ENCODE measurements around the gene WDR59.
A peak's percentile ranks its signal among the peaks of the same experiment; 100 is the strongest.
"Not testable (repeated sequence)": the region's sequence is repeated elsewhere in the genome, so short reads cannot be mapped to it uniquely, and the experiment has no call there.

Gene WDR59

DNA sequence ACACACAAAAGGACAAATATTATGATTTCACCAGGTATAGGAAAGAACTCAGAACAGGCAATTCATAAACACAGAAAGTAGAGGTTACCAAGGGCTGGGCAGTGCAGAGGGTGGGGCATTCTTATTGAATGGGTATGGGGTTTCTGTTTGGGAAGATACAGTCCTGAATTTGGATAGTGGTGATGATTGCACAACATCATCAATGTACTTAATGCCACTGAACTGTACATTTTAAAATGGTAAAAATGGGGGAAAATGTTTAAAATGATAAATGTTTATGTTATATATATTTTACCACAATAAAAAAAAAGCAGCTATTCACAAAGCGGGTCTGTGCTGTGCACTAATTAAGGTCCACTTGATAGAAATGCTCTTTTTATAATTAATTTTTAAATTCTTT, 137.7 kb downstream of the WDR59 start:
- DNase-seq, result no peak

- DNase-seq, result no peak
Observed at GRCh38 chr16:74846714-74847113, 138.2 kb downstream of the WDR59 start.

DNA sequence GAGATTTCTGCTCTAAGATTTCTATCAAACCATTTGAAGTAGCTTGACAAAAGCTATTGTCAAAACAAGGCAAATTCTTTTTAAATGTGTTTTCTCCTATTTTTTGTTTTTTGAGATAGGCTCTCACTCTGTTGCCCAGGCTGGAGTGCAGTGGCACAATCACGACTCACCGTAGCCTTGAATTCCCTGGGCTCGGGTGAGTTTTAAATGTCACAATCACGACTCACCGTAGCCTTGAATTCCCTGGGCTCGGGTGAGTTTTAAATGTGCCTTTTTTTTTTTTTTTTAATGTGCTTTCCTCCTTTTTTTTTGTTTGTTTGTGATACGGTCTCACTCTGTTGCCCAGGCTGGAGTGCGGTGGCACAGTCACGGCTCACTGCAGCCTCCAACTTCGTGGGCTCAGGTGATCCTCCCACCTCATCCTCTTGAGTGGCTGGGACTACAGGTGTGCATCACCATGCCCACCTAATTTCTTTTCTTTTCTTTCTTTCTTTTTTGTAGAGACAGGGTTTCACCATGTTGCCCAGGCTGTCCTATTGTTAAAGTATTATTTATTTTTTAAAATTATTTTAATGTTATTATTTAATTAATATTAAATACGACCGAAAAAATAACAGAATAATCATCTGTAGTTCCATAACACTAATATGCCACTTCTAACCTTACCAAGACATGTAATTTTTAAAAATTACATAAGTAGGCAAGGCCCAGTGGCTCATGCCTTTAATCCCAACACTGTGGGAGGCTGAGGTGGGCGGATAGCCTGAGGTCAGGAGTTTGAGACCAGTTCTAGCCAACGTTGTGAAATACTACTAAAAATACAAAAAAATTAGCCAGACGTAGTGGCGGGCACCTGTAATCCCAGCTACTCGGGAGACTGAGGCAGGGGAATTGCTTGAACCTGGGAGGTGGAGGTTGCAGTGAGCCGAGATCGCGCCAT, 140.6 kb downstream of the WDR59 start:
- DNase-seq, result no peak

DNA sequence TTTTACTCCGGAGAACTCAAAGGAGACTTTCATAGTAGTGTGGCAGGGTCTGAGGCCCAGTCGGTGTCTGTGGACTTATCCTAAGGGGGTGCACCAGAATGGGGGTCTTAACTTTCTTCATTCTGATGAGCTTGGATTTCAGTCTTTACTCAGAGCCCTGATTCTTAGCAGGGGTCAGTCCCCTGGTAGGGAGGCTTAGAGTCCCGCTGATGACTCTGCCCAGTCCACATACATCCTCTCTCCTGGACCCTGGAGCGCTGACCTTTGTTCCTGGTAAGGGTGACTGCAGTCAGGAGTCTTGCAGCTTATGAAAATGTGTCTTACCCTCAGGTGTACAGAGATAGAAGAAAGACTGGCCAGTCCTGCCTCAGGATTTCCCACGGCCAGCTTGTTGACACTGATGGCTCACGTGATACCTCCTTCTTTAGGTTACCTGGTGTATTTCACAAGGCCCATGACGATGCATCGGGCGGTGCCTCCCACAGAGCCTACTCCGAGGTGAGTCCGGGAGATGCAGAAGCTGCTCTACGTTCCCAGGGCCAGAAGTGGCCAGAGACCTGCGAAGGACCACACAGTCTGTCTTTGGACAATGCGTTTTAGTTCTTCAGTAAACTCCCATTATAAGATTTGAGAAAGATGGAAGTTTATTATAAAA, 141.4 kb downstream of the WDR59 start:
- not testable (repeated sequence) for DNase-seq

GRCh38 chr16:74842413-74842812, 142.5 kb downstream of the WDR59 start:
- no peak for DNase-seq

DNA sequence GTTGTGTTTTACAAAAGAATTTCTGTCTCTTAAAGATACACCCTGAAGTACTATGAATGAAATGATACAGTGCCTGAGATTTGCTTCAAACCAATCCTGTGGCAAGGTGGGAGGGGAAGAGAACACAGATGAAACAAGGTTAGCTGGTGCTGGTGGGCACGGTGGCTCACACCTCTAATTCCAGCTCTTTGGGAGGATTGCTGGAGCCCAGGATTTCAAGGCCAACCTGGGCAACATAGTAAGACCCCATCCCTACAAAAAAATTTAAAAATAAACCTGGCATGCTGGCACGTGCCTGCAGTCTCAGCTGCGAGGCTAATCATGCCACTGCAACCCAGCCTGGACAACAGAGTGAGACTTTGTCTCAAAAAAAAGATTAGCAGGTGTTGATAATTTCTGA, 143.0 kb downstream of the WDR59 start:
- no peak for DNase-seq

- no peak for DNase-seq
Observed at GRCh38 chr16:74841469-74841868, 143.5 kb downstream of the WDR59 start.

- no peak for DNase-seq
Observed at GRCh38 chr16:74837056-74837455, 147.9 kb downstream of the WDR59 start.

GRCh38 chr16:74836111-74836671, 148.7 kb downstream of the WDR59 start:
- peak; percentile 33 for DNase-seq

- no peak for DNase-seq
Observed at GRCh38 chr16:74832228-74832627, 152.7 kb downstream of the WDR59 start.

GRCh38 chr16:74831467-74831866, 153.5 kb downstream of the WDR59 start:
- no peak for DNase-seq

DNA sequence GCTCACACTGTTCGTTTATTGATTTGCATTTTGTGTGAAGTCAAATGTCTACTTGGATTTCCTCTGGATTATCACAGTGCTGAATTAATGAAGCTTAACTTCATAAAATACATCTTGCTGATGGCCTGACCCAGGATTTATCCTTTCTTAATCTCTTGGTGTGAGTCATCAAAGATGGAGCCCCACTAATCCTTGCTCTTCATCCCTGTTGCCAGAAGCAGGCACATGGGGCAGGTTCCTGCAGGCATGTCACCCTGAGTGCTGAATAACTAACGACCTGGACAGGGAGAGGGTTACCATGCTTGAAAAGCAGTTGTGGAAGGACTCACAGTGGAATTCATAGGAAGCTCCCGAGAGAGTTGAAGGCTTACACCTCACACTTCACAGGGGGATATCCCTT, 154.3 kb downstream of the WDR59 start:
- DNase-seq, result peak; percentile 91

DNA sequence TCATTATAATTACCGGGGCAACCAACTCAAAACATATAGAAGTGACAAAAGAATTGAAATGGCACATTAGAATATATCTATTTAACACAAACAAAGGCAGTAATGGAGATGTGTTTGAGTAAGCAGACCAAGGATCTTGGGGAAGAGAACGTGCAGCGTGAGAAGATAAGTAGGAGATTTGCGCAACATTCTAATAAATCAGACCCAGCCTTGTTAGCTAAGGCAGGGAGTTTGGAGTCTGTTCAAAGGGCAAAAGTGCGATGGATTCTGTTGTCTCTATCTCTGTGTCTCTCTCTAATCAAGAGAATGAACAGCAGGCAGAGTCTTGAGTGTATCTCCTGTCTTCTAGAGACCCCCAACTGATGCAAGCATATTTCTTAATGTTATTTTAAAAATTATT, 155.3 kb downstream of the WDR59 start:
- peak; percentile 2 for DNase-seq

DNA sequence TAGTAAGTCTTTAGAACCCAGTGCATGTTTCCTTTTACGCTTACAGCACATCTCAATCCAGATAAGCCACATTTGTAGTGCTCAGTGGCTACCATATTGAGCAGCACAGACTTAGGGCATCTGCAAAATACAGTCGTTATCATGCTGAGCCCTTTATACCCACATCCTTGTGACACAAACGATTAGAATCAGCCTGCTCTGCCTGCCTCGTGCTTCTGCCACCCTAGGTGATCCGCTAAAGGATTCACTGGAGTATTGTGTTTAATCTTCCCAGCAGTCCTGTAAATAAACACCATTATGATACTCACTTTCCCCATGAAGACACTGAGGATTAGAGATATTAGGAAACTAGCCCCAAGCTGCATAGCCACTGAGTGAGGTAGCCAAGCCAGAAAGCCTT, 159.0 kb downstream of the WDR59 start:
- DNase-seq, result peak; percentile 52

- no peak for DNase-seq
Observed at GRCh38 chr16:74825016-74825415, 159.9 kb downstream of the WDR59 start.

All from NCI-H82 (cell line).